B cell (primary cell): Measurements from ENCODE around the gene TRABD2A.

ENCODE experiments used
- EZH2 ChIP-seq: IDR thresholded peaks from 2 replicates; pipeline ENCODE4 v1.6.1; 2012; ENCODE audit warnings: borderline replicate concordance, low read depth, mild to moderate bottlenecking, moderate library complexity, low read length; ENCODE audit not compliant: insufficient read depth, poor library complexity, severe bottlenecking
- TF ChIP-seq, protein P1 (sequence below): fragments of 200-600 bp; IDR thresholded peaks from one replicate; pipeline ENCODE4 v1.8.0; 2022; ENCODE audit warnings: antibody characterized with exemption, mild to moderate bottlenecking

DNA sequence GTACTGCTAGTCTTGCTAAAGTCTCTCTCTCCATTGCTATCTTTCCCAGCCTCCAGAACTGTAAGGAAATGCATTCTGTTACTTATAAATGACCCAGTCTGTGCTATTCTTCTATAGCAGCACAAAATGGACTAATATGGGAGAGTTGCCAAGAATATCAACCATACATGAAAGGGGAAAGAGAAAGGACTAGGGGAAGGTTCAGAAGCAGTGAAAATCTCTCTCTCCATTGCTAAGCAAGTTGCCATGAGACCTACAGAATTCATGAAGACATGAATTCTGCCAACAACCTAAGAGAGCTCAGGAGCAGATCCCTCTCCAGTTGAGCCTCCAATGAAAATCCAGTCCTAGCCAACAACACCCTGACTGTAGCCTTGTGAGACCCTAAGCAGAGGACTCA, 3.6 kb upstream of the TRABD2A start:
- TF ChIP-seq, protein P1, sequence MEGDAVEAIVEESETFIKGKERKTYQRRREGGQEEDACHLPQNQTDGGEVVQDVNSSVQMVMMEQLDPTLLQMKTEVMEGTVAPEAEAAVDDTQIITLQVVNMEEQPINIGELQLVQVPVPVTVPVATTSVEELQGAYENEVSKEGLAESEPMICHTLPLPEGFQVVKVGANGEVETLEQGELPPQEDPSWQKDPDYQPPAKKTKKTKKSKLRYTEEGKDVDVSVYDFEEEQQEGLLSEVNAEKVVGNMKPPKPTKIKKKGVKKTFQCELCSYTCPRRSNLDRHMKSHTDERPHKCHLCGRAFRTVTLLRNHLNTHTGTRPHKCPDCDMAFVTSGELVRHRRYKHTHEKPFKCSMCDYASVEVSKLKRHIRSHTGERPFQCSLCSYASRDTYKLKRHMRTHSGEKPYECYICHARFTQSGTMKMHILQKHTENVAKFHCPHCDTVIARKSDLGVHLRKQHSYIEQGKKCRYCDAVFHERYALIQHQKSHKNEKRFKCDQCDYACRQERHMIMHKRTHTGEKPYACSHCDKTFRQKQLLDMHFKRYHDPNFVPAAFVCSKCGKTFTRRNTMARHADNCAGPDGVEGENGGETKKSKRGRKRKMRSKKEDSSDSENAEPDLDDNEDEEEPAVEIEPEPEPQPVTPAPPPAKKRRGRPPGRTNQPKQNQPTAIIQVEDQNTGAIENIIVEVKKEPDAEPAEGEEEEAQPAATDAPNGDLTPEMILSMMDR = no peak
- no peak for TF ChIP-seq EZH2
